Gastrocnemius medialis (tissue), 4 donors: ENCODE results near the gene PHRF1.

Source experiments
- CTCF ChIP-seq, 5 experiments: fragments of 450-650 bp in 3 of 5; fragments of 200-600 bp in 2 of 5; sonication (generic) in 2 of 5; IDR thresholded peaks in 4 of 5; conservative IDR thresholded peaks in 1 of 5; 1 replicate in 4 of 5; 2 replicates in 1 of 5; pipeline ENCODE4 v1.5.1; 2016 to 2019; ENCODE audit warnings: antibody characterized with exemption in 5 of 5, mild to moderate bottlenecking in 3 of 5, moderate library complexity in 3 of 5
- POLR2A ChIP-seq, 2 donors: fragments of 450-650 bp; IDR thresholded peaks; one replicate each; pipeline ENCODE4 v1.6.1; 2017; ENCODE audit warnings: antibody characterized with exemption in 2 of 2, mild to moderate bottlenecking in 2 of 2, moderate library complexity in 2 of 2

DNA sequence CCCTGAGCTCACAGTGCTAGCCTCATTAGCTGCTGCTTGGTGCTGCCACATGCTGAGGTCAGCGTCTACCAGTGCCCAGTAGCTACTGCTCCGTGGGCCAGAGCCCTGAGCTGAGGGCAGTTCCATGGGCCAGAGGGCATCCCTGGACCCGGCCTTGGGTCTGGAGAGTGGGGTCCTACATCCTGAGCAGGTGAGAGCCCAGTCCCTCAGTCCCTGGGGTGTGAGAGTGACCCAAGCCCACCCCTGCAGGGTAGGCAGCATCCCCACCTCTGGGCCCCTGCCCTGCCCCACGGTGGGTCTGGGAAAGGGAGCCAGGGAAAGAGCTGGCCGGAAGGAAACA lies 25.6 kb upstream of the PHRF1 start:
- TF ChIP-seq CTCF (IDR thresholded peaks at IDR 0.05 in 4 of 5, conservative IDR thresholded peaks at IDR 0.05 in 1 of 5) (no peak), POLR2A (IDR thresholded peaks at IDR 0.05) (no peak)
